Neural cell (in vitro differentiated cells): ENCODE measurements around the gene HERC3. TPM values are rescaled to one million over a fixed set of nuclear protein-coding genes. Genes with fewer than 3 reads are reported as not detected.

Source experiments
- H2AFZ ChIP-seq: fragments of 200-600, 300-800 bp; sonication (generic), shearing (Covaris generic); 2 replicates; pipeline ENCODE4 v1.6.0; 2014; ENCODE audit warnings: low read depth, mild to moderate bottlenecking, antibody characterized with exemption, low read length, moderate library complexity
- H3F3A ChIP-seq: fragments of 200-600 bp; shearing (Covaris generic); 2 replicates; pipeline ENCODE4 v1.6.1; 2016; ENCODE audit warnings: mild to moderate bottlenecking, moderate library complexity, mixed read lengths, antibody characterized with exemption, low read length; ENCODE audit not compliant: insufficient read depth, poor library complexity, severe bottlenecking
- H3K27ac ChIP-seq: fragments of 200-600, 300-800 bp; sonication (generic), shearing (Covaris generic); 2 replicates; pipeline ENCODE4 v1.5.1; 2014; ENCODE audit warnings: mild to moderate bottlenecking, low read length, moderate library complexity
- H3K27me3 ChIP-seq: fragments of 300-800, 200-600 bp; sonication (generic), shearing (Covaris generic); 2 replicates; pipeline ENCODE4 v1.6.0; 2014; ENCODE audit warnings: mild to moderate bottlenecking, low read depth, low read length, moderate library complexity; ENCODE audit not compliant: insufficient read depth
- H3K36me3 ChIP-seq: fragments of 300-800, 200-600 bp; sonication (generic), shearing (Covaris generic); 2 replicates; pipeline ENCODE4 v1.5.1; 2014; ENCODE audit warnings: mild to moderate bottlenecking, antibody characterized with exemption, low read length, moderate library complexity; ENCODE audit not compliant: insufficient read depth
- H3K4me2 ChIP-seq: fragments of 300-800, 200-600 bp; sonication (generic), shearing (Covaris generic); 2 replicates; pipeline ENCODE4 v1.6.0; 2014; ENCODE audit warnings: mild to moderate bottlenecking, low read length
- H3K4me3 ChIP-seq: fragments of 300-800, 200-600 bp; sonication (generic), shearing (Covaris generic); 2 replicates; pipeline ENCODE4 v1.5.1; 2014; ENCODE audit warnings: mild to moderate bottlenecking, low read length, moderate library complexity
- H3K79me2 ChIP-seq: fragments of 200-600 bp; shearing (Covaris generic); replicated peaks from 2 replicates; pipeline ENCODE4 v1.6.0; 2014; ENCODE audit warnings: mild to moderate bottlenecking, low read length, moderate library complexity; ENCODE audit not compliant: insufficient read depth
- H3K9ac ChIP-seq: fragments of 300-800, 200-600 bp; sonication (generic), shearing (Covaris generic); 2 replicates; pipeline ENCODE4 v1.6.1; 2016; ENCODE audit warnings: mild to moderate bottlenecking, low read length, mixed read lengths
- H3K9me2 ChIP-seq: fragments of 200-600 bp; shearing (Covaris generic); 2 replicates; pipeline ENCODE4 v1.6.1; 2016; ENCODE audit warnings: mild to moderate bottlenecking, low read length, mixed read lengths; ENCODE audit not compliant: insufficient read depth
- H3K9me3 ChIP-seq: fragments of 200-600, 300-800 bp; sonication (generic), shearing (Covaris generic); 2 replicates; pipeline ENCODE4 v1.6.1; 2016; ENCODE audit warnings: mild to moderate bottlenecking, mixed run types, low read length, moderate library complexity, mixed read lengths
- H4K20me1 ChIP-seq: fragments of 200-600 bp; shearing (Covaris generic); 2 replicates; pipeline ENCODE4 v1.6.1; 2016; ENCODE audit warnings: mild to moderate bottlenecking, mixed run types; ENCODE audit not compliant: insufficient read depth
- CTCF ChIP-seq: fragments of 450-650 bp; IDR thresholded peaks from 2 replicates; pipeline ENCODE4 v1.5.1; 2014; ENCODE audit warnings: antibody characterized with exemption, mild to moderate bottlenecking, moderate library complexity; ENCODE audit not compliant: poor library complexity, severe bottlenecking
- EP300 ChIP-seq: fragments of 450-650 bp; conservative IDR thresholded peaks from 2 replicates; pipeline ENCODE4 v1.6.1; 2014; ENCODE audit warnings: antibody characterized with exemption, mild to moderate bottlenecking, moderate library complexity; ENCODE audit not compliant: poor library complexity, severe bottlenecking
- EZH2 ChIP-seq: fragments of 200-600, 300-800 bp; shearing (Covaris generic), sonication (generic); IDR thresholded peaks from 2 replicates; pipeline ENCODE4 v1.6.1; 2014; ENCODE audit warnings: antibody characterized with exemption, low read length, borderline replicate concordance, mild to moderate bottlenecking; ENCODE audit not compliant: insufficient read depth, poor library complexity, severe bottlenecking
- MXI1 ChIP-seq: fragments of 450-650 bp; conservative IDR thresholded peaks from 2 replicates; pipeline ENCODE4 v1.6.1; 2014; ENCODE audit warnings: antibody characterized with exemption, mild to moderate bottlenecking; ENCODE audit not compliant: poor library complexity, severe bottlenecking
- POLR2AphosphoS5 ChIP-seq: IDR thresholded peaks from 2 replicates; pipeline ENCODE4 v1.6.1; 2012
- RAD21 ChIP-seq: fragments of 450-650 bp; conservative IDR thresholded peaks from 2 replicates; pipeline ENCODE4 v1.6.1; 2014; ENCODE audit warnings: antibody characterized with exemption, mild to moderate bottlenecking, moderate library complexity
- REST ChIP-seq: IDR thresholded peaks from 2 replicates; pipeline ENCODE4 v1.6.1; 2012; ENCODE audit warnings: borderline replicate concordance
- SMC3 ChIP-seq: fragments of 450-650 bp; conservative IDR thresholded peaks from 2 replicates; pipeline ENCODE4 v1.6.1; 2014; ENCODE audit warnings: antibody characterized with exemption, mild to moderate bottlenecking, moderate library complexity; ENCODE audit not compliant: poor library complexity
- TAF1 ChIP-seq: IDR thresholded peaks from 2 replicates; pipeline ENCODE4 v1.6.1; 2012; ENCODE audit warnings: low read depth
- polyA plus RNA-seq: library from polyadenylated mRNA; depleted of rRNA; stranded (reverse); fragments of >200 nt; gene quantifications from 2 replicates; pipeline ENCODE4 v1.2.3, GENCODE V29; 2014

HERC3 gene
- polyA plus RNA-seq, 1 donor from 2014 or later = 49.2 TPM

DNA sequence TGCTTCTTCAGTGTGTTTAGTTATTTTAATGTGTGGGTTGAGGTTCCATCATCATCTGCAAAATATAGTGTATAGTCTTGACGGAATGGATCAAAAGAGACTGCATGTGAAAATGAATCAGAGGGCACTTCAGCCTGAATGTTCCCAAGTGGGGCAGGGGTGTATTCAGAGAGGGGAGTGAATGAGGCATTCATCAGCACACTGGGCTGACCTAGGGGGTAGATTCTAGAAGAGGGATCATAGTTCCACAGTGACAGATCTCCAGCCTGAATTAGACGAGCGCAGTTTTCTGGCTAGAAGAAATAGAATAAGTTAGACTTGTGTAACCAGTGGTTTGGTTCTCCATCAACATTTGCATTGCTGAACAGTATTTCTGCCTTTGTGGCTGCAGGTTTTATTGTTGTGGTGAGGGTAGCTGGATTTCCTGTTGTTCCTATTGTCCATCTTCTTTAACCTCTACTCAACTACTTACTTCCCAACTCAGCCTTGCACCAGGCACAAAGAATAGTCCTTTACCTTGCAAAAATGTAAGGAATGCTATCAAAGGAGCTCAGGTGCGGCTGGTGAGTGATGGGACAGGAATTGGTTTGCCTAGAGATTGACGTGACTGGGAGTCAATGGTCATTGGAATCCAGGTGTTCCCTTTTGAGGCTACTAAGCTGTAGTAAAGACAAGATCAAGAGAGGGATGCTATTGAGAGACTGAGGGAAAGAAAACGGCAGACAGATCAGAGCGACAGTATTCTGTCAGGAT is 54.4 kb downstream of the HERC3 start:
- H3K4me2 ChIP-seq = no peak overlapping the region

DNA sequence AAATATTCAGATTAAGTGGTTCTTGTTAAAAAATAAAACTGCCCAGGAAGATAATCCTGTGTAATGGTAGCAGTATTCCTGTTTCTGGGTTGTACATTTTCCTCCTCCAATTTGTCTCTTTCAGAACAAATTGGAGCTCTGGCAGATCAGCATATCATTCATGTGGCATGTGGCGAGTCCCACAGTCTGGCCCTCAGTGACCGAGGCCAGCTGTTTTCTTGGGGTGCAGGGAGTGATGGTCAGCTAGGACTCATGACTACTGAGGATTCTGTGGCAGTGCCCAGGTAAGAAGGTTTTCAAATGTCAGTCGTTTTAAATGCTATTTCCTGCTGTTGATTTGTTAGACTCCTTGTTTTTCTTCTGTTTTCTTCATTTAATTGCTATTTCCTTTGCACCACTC is 57.4 kb downstream of the HERC3 start:
- Histone ChIP-seq H3K36me3 (peaks cover 6% of the 10 kb centered on the region), H3K4me2 (no peak overlapping the region), H3K27me3 (no peaks in the 10 kb centered on the region), H3K9me2 (no peaks in the 10 kb centered on the region), H3K9ac (no peak overlapping the region), H3K9me3 (no peaks in the 10 kb centered on the region), H3K27ac (no peak overlapping the region), H3F3A (no peaks in the 10 kb centered on the region), H4K20me1 (no peaks in the 10 kb centered on the region), H3K79me2 (no peaks in the 10 kb centered on the region), H3K4me3 (no peak overlapping the region), H2AFZ (no peak overlapping the region)
- TF ChIP-seq SMC3 (no peak), TAF1 (no peak), CTCF (no peak), POLR2AphosphoS5 (no peak), RAD21 (no peak), EP300 (no peak), MXI1 (no peak)

More for the DNA sequence above, 54.4 kb downstream of the HERC3 start:
- H2AFZ ChIP-seq = no peak overlapping the region
- H3K9me3 ChIP-seq = no peaks in the 10 kb centered on the region
- no peaks in the 10 kb centered on the region for H3K79me2 ChIP-seq
- H3K9me2 ChIP-seq = no peaks in the 10 kb centered on the region
- no peak overlapping the region for H3K27ac ChIP-seq
- H3K4me3 ChIP-seq = no peak overlapping the region
- no peaks in the 10 kb centered on the region for H4K20me1 ChIP-seq
- no peaks in the 10 kb centered on the region for H3K27me3 ChIP-seq
- H3K9ac ChIP-seq = no peak overlapping the region
- no peaks in the 10 kb centered on the region for H3K36me3 ChIP-seq
- no peak for TF ChIP-seq EZH2
- TF ChIP-seq CTCF = no peak
- no peak for TF ChIP-seq REST
- TF ChIP-seq RAD21 = no peak
- no peak for TF ChIP-seq POLR2AphosphoS5
- TF ChIP-seq SMC3 = no peak
- no peak for TF ChIP-seq MXI1
- TF ChIP-seq EP300 = no peak
- TF ChIP-seq TAF1 = no peak
- no peaks in the 10 kb centered on the region for H3F3A ChIP-seq
